HG02885 (cell line): ENCODE results near the gene TMEM141.
"Not testable (repeated sequence)": the region's sequence is repeated elsewhere in the genome, so short reads cannot be mapped to it uniquely, and the experiment has no call there.

Experiments used
- ATAC-seq: cut with Tn5 transposase; IDR thresholded peaks from one replicate; pipeline ENCODE4 v1.9.1; 2021; ENCODE audit warnings: mild to moderate bottlenecking; ENCODE audit not compliant: unreplicated experiment, poor library complexity

Gene TMEM141

DNA sequence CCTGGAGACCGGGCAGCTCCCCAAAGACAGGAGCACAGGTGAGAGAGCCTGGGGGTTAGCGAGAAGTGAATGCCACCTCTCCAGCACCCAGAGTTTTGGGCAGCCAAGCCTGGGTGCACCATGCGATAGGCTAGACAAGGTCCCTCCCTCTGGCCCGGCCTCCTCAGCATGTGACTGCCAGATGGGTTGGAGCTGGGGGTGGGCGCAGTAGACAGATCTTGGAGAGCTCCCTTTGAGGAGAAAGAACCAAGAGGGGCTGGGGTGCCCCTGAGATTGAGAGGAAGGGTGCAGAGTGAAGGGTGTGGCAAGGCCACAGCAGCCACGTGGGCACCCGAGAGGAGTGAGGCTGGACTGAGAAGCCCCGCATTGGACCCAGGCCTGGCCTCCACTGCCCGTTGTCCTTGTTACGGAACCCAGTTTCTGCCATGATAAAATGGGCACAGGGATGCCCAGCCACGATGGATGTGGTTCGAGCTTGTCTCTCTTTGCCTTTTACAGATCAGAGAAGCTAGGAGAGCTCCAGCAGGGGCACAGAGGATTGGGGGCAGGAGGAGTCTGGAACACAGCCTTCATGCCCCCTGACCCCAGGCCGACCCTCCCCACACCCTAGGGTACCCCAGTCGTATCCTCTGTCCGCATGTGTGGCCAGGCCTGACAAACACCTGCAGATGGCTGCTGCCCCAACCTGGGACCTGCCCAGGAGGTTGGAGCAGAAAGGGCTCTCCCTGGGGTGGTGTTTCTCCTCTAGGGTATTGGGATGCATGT lies 1.4 kb downstream of the TMEM141 start:
- no peak for ATAC-seq

DNA sequence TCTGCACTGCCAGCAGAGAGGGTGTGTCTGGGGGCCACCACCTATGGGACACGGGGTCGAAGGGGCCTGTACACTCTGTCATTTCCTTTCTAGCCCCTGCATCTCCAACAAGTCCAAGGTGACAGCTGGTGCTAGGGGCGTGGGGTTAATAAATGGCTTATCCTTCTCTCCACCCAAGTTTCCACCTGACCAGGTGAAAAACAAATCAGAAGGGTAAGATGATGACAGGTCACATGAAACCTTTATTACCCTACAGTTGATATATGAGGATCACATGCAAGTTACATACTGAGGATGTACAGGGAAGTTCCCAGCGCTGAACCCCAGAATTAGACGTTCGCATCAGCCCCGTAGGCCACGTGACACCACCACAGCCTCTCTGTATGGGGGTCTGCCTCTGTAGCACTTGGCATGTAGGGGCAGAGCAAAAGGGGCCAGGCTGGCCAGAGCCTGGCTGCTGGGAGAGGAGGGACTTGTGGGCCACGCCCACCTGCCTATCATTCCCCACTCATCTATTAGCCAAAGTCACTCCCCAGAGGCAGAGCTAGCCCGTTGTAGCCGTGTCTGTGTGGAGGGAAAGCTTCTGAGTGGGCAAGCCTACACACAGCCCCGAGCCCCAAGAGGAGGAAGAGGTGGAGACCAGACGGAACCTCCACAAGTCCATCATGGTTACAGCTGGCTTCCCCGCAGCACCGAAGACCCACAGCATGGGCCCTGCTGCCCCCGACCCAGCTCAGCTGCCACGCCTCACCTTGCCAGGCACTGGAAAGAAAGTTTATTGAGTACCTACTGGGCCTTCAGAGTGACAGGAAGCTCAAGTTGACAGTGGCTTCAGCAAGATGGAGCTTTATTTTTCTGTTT lies 2.2 kb downstream of the TMEM141 start:
- ATAC-seq: no peak

DNA sequence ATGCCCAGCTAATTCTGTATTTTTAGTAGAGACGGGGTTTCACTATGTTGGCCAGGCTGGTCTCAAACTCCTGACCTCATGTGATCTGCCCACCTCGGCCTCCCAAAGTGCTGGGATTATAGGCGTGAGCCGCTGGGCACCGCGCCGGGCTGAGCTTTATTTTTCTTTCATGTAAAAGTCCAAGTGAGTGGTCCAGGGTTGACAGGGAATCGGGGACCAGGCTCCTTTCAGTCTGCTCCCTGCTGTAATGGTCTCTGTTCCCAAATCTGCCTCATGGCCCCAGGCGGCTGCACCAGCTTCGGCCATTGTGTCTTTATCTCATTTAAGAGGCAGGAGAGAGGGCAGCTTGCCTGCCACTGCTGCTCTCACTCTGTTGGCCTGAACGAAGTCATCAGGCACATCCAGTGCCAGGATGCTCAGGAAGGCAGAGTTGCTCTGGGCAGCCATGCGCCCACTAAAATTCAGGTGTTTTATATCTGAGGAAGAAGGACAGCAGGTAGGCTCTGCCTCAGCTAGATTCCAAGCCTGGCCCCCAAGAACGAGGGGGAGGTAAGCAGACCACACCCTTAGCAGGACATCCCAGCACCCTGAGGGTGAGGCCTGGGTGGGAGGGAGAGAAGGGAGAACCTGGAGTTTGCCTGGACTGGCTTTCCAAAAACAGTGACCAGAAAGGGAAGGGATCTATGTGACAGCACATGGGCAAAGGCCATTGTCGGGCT lies 3.3 kb downstream of the TMEM141 start:
- no peak for ATAC-seq

DNA sequence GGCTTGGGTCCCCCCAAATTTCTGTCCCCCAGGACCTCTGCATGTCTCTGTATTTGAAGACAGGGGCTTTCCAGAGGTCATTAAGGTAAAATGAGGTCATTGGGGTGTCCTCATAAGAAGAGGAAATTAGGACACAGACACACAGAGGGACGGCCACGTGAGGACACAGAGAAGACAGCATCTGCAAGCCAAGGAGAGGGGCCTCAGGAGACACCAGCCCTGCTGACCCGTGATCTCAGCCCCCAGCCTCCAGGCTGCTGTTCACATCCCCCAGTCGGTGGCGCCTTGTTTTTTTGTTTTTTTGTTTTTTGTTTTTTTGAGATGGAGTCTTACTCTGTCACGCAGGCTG lies 3.8 kb downstream of the TMEM141 start:
- no peak for ATAC-seq

DNA sequence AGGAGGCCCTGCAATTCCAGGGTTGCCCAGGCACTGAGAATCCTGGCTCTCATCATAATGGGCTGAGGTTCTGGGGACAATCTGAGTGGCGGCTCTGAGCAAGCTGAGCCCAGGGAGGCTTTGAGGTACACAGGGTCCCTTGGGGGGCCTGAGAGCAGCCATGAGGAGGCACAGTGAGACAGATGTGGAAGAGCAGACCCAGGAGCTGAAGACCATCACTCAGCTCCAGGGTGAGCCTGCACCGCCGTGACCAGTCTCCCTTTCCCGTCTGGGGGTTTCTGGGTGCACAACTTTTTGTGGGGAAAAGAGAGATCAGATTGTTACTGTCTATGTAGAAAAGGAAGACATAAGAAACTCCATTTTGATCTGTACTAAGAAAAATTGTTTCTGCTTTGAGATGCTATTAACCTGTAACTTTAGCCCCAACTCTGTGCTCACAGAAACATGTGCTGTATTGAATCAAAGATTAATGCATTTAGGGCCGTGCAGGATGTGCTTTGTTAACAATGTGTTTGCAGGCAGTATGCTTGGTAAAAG lies 5.2 kb downstream of the TMEM141 start, which contains the start of gene CCDC183:
Gene CCDC183, plus strand, starts transcription at position 101 of the 537 bp plus-strand sequence. Its CDS starts 60 bp downstream, at position 161.
- no peak for ATAC-seq

DNA sequence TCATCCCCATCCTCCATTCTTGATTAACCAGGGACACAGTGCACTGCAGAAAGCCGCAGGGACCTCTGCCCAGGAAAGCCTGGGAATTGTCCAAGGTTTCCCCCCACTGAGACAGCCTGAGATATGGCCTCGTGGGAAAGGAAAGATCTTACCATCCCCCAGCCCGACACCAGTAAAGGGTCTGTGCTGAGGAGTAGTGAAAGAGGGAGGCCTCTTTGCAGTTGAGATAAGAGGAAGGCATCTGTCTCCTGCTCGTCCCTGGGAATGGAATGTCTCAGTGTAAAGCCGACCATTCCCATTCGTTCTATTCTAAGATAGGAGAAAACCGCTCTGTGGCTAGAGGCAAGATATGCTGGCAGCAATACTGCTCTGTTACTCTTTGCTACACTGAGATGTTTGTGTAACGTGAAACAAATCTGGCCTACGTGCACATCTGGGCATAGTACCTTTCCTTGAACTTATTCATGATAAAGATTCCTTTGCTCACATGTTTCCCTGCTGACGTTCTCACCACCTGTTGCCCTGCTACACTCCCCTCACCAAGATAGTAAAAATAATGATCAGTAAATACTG lies 5.7 kb downstream of the TMEM141 start:
- not testable (repeated sequence) for ATAC-seq

DNA sequence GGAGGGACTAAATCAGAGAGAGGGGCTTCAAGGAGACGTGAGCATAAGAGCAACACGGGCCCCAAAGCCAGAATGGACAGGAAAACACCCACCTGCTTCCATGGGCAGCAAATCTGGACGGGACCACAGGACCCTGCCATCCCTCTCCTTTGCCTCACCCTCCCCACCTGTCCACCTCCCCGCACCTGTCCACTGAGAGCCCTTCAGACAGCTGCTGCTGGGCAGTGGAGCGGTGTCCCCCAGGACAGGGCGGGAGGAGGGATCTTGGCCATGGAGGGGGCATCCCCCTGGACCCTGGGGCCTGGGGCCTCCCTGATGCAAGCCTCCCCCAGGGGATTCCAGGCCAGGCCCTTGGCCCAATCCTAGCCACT lies 7.5 kb downstream of the TMEM141 start:
- ATAC-seq: no peak

DNA sequence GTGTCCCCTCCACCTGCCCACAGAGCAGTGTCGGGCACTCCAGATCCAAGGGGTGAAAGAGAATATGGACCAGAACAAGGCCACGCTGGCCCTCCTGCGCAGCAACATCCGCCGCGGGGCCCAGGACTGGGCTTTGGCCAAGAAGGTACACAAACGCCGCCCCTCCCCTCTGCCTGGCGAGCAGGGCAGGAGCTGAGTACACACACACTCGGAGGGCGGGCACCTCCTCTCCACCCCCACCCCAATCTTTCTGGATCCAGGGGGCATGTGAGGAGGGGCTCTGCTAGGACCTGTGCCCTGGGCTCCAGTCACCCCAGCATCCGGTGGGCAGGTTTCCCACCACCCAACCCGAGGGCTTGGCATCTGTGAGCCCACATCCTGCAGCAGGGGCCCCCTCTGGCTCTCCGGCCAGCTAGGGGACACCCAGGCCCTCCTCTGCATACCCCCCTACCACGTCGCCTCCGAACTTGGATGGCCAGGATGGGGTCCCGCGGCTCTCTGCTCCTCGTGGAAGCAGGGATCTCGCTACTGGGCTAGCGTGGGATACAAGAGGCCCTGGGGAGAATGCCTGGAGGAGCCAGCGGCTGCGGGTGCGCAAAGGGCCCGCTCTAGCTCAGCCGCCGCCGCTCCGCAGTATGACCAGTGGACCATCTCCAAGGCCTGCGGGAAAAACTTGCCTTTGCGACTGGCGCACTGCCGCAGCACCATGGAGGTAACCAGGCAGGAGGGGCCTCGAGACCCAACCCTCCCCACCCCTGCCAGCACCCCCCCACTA lies 8.1 kb downstream of the TMEM141 start:
- no peak for ATAC-seq

DNA sequence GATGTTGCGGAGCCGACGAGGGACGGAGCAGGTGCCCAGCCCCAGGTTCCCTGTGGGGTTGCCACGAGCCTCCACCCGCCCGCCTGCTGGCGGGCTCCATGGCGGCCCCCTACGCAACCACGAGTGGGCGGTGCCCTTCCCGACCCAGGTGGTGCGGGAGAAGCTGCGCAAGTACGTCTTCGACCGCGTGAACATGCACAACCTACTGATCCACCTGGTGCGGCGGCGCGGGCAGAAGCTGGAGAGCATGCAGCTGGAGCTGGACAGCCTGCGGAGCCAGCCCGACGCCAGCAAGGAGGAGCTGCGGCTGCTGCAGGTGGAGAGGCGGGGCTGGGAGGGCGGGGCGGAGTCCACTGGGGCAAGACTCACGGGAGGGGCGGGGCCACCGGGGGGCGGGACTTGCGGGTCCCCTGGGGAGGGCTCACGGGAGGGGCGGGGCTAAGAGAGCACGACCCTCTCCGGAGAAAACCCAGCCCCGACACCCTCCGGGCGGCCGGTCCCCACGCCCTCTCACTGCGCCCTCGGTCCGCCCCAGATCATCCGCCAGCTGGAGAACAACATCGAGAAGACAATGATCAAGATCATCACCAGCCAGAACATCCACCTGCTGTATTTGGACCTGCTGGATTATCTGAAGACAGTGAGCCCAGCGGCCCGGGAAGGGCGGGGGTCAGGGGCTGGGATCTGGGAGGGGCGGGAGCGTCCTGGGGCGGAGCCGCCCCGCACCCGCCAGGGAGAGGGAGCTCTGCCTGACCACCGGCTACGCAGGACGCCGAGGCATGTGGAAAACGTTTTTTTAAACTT lies 8.9 kb downstream of the TMEM141 start:
- ATAC-seq: peak; percentile 62

DNA sequence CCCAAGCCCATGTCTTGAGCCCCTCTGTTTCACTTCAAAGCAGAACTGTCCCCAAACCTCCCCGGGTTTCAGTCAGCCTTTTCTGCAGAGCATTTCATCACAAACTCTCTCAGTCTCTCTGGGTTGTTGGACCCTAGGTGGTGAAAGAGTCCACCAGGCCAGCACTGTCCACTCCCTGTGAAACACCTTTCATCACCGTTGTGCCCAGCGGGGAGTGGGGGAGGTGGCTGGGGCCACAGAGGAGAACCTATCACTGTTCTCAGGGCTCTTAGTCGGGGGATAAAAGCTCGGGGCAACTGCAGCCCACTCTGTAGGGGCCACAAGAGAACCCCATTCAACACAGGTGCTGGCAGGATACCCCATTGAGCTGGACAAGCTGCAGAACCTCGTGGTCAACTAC lies 11.2 kb downstream of the TMEM141 start:
- no peak for ATAC-seq

DNA sequence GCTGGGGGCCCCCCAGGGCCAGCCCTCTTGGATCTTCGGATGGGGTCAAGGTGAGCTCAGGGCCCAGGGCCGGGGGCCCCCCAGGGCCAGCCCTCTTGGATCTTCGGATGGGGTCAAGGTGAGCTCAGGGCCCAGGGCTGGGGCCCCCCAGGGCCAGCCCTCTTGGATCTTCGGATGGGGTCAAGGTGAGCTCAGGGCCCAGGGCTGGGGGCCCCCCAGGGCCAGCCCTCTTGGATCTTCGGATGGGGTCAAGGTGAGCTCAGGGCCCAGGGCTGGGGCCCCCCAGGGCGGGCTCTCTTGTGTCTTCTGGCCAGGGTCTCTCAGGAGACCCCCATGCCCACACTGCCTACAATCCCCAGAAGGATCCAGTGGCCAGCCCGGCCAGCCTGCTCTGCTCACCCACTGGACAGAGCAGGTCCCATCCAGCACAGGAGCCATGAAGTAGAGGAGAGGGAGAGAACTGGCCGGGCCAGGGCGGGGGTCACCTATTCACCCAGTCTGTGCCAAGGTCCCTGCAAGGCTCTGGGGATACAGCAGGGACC lies 11.9 kb downstream of the TMEM141 start:
- not testable (repeated sequence) for ATAC-seq

DNA sequence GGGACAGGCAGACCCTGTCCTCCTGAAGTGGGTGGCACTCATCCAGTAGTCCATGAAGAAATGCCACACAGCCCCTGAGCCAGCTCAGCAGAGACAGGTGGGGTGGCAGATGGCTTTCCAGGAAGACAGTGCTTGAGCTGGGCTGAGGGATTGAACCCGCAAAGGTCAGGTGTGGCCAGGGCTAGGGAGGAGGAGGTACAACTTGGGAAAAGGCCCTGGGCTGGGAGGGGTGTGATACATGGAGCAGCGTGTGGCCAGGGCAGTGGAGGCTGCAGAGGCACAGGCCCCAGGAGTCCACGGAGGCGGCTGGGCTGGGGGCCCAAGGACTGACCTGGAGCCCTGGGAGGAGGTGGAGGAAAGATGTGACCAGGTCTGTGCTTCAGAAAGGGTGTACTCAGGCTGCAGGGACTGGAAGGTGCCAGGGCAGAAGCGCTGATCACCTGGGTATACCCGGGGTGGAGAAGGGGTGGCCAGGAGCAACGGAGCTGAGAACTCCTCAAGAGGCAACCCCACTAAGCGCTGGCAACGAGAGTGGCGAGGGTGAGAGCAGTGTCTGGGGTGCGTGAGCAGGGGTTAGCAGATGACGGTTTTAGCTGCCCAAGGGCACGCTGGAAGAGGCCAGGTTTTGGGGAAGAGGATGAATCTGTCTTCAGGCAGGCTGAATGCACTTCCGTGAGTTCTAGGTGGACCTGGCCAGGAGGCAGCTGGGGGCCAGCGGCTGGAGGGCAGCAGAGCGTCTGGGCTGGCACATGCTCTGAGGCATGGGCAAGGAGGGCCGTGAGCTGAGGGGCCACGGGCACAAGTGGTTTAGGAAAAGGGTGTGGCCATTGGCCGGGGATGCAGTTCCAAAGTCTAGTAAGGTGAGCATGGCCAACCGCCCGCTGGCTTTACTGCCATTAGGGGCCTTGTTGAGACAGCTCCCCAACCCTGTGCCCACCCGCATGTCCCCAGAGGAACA lies 12.7 kb downstream of the TMEM141 start:
- ATAC-seq: no peak

DNA sequence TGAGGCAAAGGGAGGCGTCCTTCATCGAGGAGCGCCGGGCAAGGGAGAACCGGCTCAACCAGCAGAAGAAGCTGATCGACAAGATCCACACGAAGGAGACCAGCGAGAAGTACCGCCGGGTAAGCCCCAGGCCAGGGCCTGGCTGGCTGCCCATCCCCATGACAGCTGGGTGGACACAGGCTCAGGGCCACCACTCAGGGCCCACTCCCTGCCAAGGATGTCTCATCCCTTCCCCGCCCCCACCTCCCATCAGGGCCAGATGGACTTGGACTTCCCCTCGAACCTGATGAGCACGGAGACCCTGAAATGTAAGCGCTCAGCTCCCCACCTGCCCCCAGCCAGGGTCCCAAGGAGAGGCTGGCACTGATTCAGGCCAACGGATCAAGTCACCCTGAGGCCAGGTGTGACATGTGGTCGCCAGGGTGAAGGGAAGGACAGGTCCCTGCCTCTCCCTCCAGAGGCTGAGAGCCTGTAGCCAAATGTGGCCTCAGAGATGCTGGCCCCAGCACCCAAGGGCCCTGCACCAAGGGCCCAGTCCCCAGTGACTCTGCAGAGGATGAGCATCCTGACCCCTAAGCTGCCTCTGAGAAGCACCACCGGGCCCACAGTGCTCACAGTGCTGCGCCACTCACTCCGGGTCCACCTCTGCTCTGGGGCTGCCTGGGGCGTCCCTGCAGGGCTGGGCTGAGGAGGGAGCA lies 13.5 kb downstream of the TMEM141 start:
- ATAC-seq: no peak

DNA sequence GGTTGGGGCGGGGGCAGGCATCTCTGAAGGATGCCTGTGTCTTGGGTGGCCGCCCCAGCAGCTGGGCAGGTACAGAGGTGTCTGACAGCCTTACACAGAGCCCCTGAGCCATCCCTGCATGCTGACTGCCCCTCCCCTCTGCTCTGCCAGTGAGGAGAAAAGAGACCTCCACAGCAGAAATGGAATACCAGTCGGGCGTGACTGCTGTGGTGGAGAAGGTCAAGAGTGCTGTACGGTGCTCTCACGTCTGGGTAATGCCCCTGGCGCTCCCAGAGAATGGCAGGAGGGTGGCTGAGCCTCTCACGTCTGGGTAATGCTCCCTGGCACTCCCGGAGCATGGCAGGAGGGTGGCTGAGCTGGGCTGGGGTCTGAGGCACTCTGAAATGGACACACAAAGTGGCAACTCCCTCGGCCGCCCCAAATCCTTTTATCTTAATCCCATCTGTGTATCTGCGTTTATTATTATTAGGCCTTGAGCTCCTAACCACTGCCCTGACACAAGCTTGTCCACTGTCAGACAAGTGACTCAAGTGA lies 14.1 kb downstream of the TMEM141 start:
- no peak for ATAC-seq

DNA sequence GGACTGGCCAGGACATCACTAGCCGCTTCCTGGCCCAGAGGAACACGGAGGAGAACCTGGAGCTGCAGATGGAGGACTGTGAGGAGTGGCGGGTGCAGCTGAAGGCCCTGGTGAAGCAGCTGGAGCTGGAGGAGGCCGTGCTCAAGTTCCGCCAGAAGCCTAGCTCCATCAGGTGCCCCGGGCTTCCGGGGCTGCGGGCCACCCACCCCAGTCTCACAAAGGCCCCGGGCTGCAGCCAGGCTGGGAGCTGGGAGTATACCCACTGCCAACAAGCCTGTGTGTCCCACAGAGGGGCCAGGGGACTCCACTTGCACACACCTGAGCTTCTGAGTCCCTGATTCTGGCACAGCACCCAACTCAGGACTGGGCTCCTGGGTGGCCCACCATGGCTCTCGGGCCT lies 14.9 kb downstream of the TMEM141 start:
- no peak for ATAC-seq

DNA sequence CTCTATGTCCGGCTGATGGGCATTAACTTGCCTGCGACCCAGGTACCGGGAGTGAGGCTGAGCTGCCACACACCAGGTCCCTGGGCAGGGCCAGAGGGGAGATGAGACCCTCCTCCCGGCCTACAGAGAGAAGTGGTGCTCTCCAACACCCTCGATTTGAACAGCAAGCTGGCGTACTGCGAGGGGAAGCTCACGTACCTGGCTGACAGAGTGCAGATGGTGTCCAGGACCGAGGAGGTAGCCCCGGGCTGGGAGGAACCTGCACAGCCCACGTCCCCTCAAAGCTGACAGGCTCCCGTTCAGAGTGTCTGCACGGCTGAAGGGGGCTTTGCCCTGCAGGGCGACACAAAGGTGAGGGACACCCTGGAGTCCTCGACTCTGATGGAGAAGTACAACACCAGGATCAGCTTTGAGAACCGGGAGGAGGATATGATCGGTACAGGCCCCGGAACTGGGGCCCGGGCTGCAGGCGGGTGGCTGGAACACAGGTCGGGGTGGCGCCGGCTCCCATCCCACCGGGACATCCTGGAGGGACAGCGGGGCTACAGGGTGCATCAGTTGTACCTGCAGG lies 15.6 kb downstream of the TMEM141 start:
- ATAC-seq: no peak
